Ovary (tissue), 9 donors: Measurements from ENCODE around the gene GRAMD1B. TPM values are rescaled to one million over a fixed set of nuclear protein-coding genes. Genes with fewer than 3 reads are reported as not detected.

ENCODE experiments used
- DNase-seq, 5 donors: peaks; one replicate each; pipeline ENCODE4 v3.0.0-alpha.2; 2019 to 2020
- H3K27ac ChIP-seq, 2 donors: fragments of 200-600 bp; one replicate each; pipeline versions ENCODE4 v1.5.1 to v1.8.0; 2019 to 2022
- H3K27me3 ChIP-seq: fragments of 200-600 bp; one replicate; pipeline ENCODE4 v1.8.0; 2022
- H3K36me3 ChIP-seq: fragments of 200-600 bp; sonication (generic); one replicate; pipeline ENCODE4 v1.5.1; 2019
- H3K4me1 ChIP-seq: one replicate; pipeline ENCODE4 v1.8.1; 2013; ENCODE audit warnings: mild to moderate bottlenecking, moderate library complexity; ENCODE audit not compliant: insufficient read depth
- H3K4me3 ChIP-seq: fragments of 200-600 bp; sonication (generic); one replicate; pipeline ENCODE4 v1.5.1; 2017
- H3K9me3 ChIP-seq, 2 donors: fragments of 200-600 bp in 1 of 2; sonication (generic) in 1 of 2; one replicate each; pipeline versions ENCODE4 v1.5.1 to v1.8.1; 2013 to 2019; ENCODE audit warnings: mild to moderate bottlenecking in 1 of 2, moderate library complexity in 1 of 2
- CTCF ChIP-seq, 3 donors: fragments of 450-650 bp in 2 of 3; fragments of 200-600 bp in 1 of 3; IDR thresholded peaks; one replicate each; pipeline versions ENCODE4 v1.5.1 to v1.8.0; 2016 to 2022; ENCODE audit warnings: antibody characterized with exemption in 3 of 3, mild to moderate bottlenecking in 1 of 3
- EP300 ChIP-seq: sonication (generic); formaldehyde crosslinking; IDR thresholded peaks from one replicate; pipeline ENCODE4 v1.6.1; 2017; ENCODE audit warnings: antibody characterized with exemption
- POLR2A ChIP-seq: fragments of 450-650 bp; IDR thresholded peaks from one replicate; pipeline ENCODE4 v1.6.1; 2017; ENCODE audit warnings: antibody characterized with exemption, mild to moderate bottlenecking, moderate library complexity
- WGBS, 3 donors: extraction: QIAGEN DNeasy Blood & Tissue Kit in 1 of 3; methylation state at CpG; one replicate each; pipeline versions ENCODE4 v1.1.5 to v1.1.7; 2013 to 2017; 5-methylcytosine and 5-hydroxymethylcytosine counted together
- intact Hi-C, 4 donors: fragments of 100-400 bp; cut with DNase I; formaldehyde crosslinking; loops; one replicate each; pipeline versions ENCODE4 v1.11.0 to v1.15.1; 2022 to 2023
- polyA plus RNA-seq, 2 donors: library from polyadenylated mRNA; stranded (reverse); fragments of 200-250 nt in 1 of 2; fragments of 350-450 nt in 1 of 2; fragmentation: Illumina TruSeq in 1 of 2; extraction: RNeasy Lipid Tissue Mini Kit (QIAGEN cat#74804) in 1 of 2; gene quantifications; one replicate each; pipeline ENCODE4 v1.2.3, GENCODE V29; 2013 to 2014
- total RNA-seq, 7 donors: library from RNA; depleted of rRNA in 2 of 7; stranded (reverse); fragments of >200 nt in 2 of 7; fragmentation: NEBNext Ultra II Directional in 3 of 7; extraction: Animal tissue kit (Norgen Biotek cat#: 25700) in 3 of 7; gene quantifications; one replicate each; pipeline versions ENCODE4 v1.1.0 to v1.2.4, GENCODE V29; 2016 to 2023
- donor health status: DM: no; HTN: no; CAD: no; lungs with moderate emphysema.
- donor health status: DM: no; HTN: no; CAD: no.
- donor health status: Bipolar disorder and iron deficiency.
- donor health status: DM: yes; HTN: yes; CAD: no.
- donor health status: DM: no; HTN: no; CAD: no.
- donor health status: DM: yes; HTN: yes; CAD: no.

The GRAMD1B gene
- total and polyA plus RNA-seq, 9 donors, result 10.8 to 185 (median 25.4) TPM

- TF ChIP-seq EP300 (no peak), CTCF (IDR thresholded peaks at IDR 0.05) (no peak), POLR2A (no peak)
- H3K4me3 ChIP-seq, result no peak overlapping the region
- WGBS, 3 donors, result 95 to 96% (median 95%) methylated on average over 1 of the region's 1 CpG
- no peaks in the 10 kb centered on the region for H3K27me3 ChIP-seq
- H3K36me3 ChIP-seq, result no peaks in the 10 kb centered on the region
- intact Hi-C loops, result no loop called here
- H3K9me3 ChIP-seq, result no peaks in the 10 kb centered on the region
- no peak for DNase-seq
- H3K27ac ChIP-seq, result no peak overlapping the region
- peaks cover 3% of the 10 kb centered on the region for H3K4me1 ChIP-seq
Observed at GRCh38 chr11:123527947-123528346, 97.9 kb downstream of the GRAMD1B start.

- Histone ChIP-seq H3K27ac (no peak overlapping the region), H3K27me3 (no peaks in the 10 kb centered on the region), H3K36me3 (no peaks in the 10 kb centered on the region), H3K9me3 (no peaks in the 10 kb centered on the region), H3K4me3 (no peak overlapping the region), H3K4me1 (no peaks in the 10 kb centered on the region)
- TF ChIP-seq POLR2A (no peak), CTCF (IDR thresholded peaks at IDR 0.05) (no peak)
- intact Hi-C loops, result no loop called here
- 78 to 85% (median 80%) methylated on average over 7 of the region's 7 CpGs for WGBS, 3 donors
- DNase-seq, result no peak
Observed at GRCh38 chr11:123531325-123531724, 101.3 kb downstream of the GRAMD1B start.

- H3K4me1 ChIP-seq, result no peaks in the 10 kb centered on the region
- TF ChIP-seq POLR2A (no peak), EP300 (no peak), CTCF (IDR thresholded peaks at IDR 0.05) (no peak)
- no peaks in the 10 kb centered on the region for H3K9me3 ChIP-seq
- no peak overlapping the region for H3K27ac ChIP-seq
- no peak for DNase-seq
- no peaks in the 10 kb centered on the region for H3K36me3 ChIP-seq
- H3K4me3 ChIP-seq, result no peak overlapping the region
- intact Hi-C loops, result no loop called here
- 85 to 93% (median 91%) methylated on average over 4 of the region's 4 CpGs for WGBS, 3 donors
- no peaks in the 10 kb centered on the region for H3K27me3 ChIP-seq
Observed at GRCh38 chr11:123532131-123532530, 102.1 kb downstream of the GRAMD1B start.

- no peak overlapping the region for H3K27ac ChIP-seq
- no peaks in the 10 kb centered on the region for H3K36me3 ChIP-seq
- DNase-seq, result no peak
- no peaks in the 10 kb centered on the region for H3K27me3 ChIP-seq
- H3K9me3 ChIP-seq, result no peaks in the 10 kb centered on the region
- H3K4me1 ChIP-seq, result no peaks in the 10 kb centered on the region
- 93 to 96% (median 95%) methylated on average over 4 of the region's 4 CpGs for WGBS, 3 donors
- no peak for TF ChIP-seq CTCF (IDR thresholded peaks at IDR 0.05)
- TF ChIP-seq EP300, result no peak
- TF ChIP-seq POLR2A, result no peak
- no peak overlapping the region for H3K4me3 ChIP-seq
- intact Hi-C loops, result no loop called here
Observed at GRCh38 chr11:123535401-123535800, 105.3 kb downstream of the GRAMD1B start.
